GM10248 (cell line): ENCODE results near the gene TGFBR3.

Experiments
- CTCF ChIA-PET: fragments of 300-600 bp; sonication (Branson Sonifier 250); formaldehyde crosslinking; extraction: SDS; loops from one replicate; lab custom pipeline; 2021; ENCODE audit warnings: antibody characterized with exemption; lab: Yijun Ruan, JAX
- POLR2A ChIA-PET: fragments of 350-650 bp; sonication (Branson Sonifier 250); formaldehyde crosslinking; extraction: SDS; loops from one replicate; lab custom pipeline; 2020; ENCODE audit warnings: antibody characterized with exemption; lab: Yijun Ruan, JAX
- DNase-seq: peaks from one replicate; pipeline ENCODE4 v3.0.0; 2012; ENCODE audit errors: extremely low spot score
- TF ChIP-seq, protein P1 (sequence below): IDR thresholded peaks from 2 replicates; pipeline ENCODE4 v1.5.1; 2012; ENCODE audit warnings: mild to moderate bottlenecking, low read depth; ENCODE audit errors: extremely low read depth, missing control alignments, control extremely low read depth

TGFBR3 gene

DNA sequence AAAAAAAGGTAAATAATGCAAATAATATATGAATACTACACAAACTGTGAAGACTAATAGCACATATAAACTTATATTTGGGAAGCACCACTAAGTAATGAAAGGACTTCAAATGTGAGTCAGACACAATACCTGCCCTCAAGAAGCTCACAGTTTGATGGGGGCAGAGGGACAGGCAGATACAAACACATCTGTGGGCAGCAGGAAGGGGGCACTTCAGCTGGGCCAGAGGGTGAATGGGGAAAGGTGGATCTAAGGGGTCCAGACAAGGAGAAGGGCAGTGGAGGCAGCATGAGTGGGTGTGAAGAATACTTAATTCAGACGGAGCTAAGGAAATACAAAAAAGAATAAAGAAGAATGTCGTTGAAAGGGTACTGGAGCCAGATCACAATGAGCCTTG, 114.2 kb downstream of the TGFBR3 start:
- TF ChIP-seq, protein P1, sequence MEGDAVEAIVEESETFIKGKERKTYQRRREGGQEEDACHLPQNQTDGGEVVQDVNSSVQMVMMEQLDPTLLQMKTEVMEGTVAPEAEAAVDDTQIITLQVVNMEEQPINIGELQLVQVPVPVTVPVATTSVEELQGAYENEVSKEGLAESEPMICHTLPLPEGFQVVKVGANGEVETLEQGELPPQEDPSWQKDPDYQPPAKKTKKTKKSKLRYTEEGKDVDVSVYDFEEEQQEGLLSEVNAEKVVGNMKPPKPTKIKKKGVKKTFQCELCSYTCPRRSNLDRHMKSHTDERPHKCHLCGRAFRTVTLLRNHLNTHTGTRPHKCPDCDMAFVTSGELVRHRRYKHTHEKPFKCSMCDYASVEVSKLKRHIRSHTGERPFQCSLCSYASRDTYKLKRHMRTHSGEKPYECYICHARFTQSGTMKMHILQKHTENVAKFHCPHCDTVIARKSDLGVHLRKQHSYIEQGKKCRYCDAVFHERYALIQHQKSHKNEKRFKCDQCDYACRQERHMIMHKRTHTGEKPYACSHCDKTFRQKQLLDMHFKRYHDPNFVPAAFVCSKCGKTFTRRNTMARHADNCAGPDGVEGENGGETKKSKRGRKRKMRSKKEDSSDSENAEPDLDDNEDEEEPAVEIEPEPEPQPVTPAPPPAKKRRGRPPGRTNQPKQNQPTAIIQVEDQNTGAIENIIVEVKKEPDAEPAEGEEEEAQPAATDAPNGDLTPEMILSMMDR, result no peak
- DNase-seq, result no peak
- ChIA-PET POLR2A (no interaction called here), CTCF (interaction anchor here (1.0 to 2.6 kb wide), 2 partner anchors 13 to 22 kb away, joined by 4 to 5 read pairs; no protein-coding TSS in a partner anchor)

DNA sequence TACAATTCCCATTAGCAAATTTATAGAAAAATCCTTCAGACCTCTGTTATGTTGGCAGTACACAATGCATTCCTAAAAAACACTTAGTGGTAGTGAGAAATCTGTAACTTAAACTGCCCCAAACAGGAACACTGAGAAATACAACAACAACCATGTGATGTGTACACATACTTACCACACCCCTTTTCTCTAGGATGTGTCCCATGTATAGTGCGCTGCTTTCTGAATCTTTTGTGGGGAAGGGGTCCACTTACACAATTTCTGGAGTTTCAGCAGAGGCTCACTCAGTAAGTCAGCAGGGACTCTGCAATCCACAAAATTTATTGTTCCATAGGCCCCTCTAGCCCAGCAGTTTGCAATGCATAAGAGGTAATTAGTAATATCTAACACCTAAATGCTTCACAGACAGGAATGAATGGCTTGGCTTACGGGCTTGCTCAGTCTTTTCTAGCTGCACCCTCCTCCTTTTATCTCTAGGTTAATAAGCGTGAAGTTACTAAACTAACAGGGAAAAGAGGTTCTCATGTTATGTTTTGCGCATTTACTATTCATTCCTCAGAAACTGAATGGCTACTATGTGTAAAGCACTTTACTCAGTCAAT, 115.2 kb downstream of the TGFBR3 start:
- CTCF ChIA-PET, result interaction anchor here (0.9 to 2.6 kb wide), 3 partner anchors 9 to 21 kb away, joined by 4 to 5 read pairs (median 5); no protein-coding TSS in a partner anchor
- no peak for DNase-seq
- POLR2A ChIA-PET, result no interaction called here
- TF ChIP-seq, protein P1, result no peak

DNA sequence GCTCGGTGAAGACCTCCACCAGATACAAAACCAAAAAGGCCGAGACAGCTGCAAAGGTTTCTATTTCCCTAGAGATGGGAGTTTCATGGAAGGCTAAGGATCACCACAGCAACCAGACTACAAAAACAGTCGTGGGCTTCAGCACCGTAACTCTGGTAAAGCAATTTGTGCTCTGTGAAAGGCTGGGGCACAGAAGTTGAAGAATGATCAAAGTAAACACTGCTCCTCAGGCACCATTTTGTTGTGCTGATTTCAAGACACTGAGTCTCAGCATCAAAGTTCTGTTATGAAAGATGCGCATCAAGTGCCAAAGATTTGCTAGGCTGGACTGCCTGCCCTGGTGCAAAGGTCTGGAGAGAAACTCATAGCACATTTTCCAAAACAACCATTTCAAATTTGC, 116.2 kb downstream of the TGFBR3 start:
- CTCF ChIA-PET, result interaction anchor here (1.0 to 2.6 kb wide), 4 partner anchors 9 to 20 kb away, joined by 3 to 5 read pairs (median 4); no protein-coding TSS in a partner anchor

DNA sequence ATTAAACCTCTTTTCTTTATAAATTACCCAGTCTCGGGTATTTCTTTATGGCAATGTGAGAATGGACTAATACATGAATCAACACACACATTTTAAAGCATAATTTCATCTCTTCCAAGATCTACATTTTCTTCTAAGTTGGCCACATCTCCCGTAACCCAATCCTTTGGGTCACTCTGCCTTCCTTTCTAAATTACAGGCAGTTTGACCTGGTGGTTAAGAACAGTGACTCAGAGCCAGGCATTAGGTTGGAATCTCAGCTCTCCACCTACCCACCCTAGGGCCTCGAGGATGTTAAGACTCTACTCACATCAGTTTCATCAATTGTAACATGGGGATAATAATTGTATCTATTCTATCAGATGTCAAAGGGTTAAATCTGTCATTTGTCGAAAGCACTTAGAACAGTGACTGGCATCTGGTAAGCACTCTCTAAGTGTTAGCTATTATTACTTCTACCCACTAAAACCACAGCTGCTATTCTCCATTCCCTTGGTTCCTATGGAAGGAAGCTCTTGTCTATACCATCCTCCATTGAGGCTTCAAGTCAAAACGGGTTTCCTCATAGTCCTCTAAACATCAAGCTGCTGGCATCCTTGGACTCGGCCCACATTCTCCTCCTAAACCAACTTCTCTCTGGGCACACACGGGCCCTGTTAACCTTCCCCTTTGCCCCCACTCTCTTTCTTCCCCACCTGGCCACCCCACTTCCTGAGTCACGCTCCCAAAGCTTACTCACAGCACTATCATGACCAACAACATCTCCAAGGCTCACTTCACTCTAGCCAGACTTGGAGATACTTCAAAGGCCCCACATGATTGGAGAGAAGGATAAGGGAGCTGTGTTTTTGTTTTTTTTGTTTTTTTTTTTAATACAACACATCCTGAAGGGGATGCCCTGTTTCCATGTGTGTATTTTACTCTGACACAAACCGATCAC, 116.9 kb downstream of the TGFBR3 start:
- CTCF ChIA-PET, result interaction anchor here (1.0 to 1.4 kb wide), 3 partner anchors 8 to 14 kb away, joined by 3 to 4 read pairs (median 4); no protein-coding TSS in a partner anchor
- POLR2A ChIA-PET, result no interaction called here
- TF ChIP-seq, protein P1, result no peak
- no peak for DNase-seq

More for the DNA sequence above, 116.2 kb downstream of the TGFBR3 start:
- TF ChIP-seq, protein P1, result no peak
- POLR2A ChIA-PET, result no interaction called here
- DNase-seq, result no peak

DNA sequence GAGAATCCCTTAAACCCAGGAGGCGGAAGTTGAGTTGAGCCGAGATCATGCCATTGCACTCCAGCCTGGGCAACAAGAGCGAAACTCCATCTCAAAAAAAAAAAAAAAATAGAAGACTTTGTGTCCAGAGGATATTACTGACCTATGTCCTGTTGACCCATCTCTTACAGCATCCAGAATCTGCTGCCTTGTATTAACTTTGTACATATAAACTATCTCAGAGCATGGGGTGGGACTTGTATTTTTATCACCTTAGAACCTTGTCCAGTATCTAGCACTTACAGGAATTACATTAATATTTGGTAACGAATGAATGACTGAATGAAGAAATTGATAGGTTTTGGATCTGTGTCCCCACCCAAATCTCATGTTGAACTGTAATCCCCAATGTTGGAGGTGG, 117.8 kb downstream of the TGFBR3 start:
- CTCF ChIA-PET, result interaction anchor here (1.3 to 1.4 kb wide), 2 partner anchors 13 to 15 kb away, joined by 3 to 4 read pairs; no protein-coding TSS in a partner anchor
- no peak for DNase-seq
- POLR2A ChIA-PET, result no interaction called here
- TF ChIP-seq, protein P1, result no peak

DNA sequence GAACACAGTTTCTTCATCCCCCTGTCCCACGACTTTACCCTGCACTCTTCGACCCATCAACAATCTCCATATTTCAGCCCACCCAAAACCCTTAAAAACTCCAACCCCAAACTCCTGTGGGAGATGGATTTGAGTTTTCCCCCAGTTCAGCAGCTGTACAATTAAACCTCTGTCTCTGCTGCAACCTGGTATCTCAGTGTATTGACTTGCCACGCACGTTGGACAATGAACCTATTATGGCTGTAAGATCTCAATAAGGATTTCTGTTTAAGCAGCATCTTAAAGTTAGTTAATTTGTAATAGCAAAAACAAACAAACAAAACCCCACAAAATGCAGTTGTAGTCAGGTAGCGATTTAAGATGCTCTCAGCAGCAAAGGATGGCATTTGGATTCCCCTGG, 119.1 kb downstream of the TGFBR3 start:
- TF ChIP-seq, protein P1, result no peak
- ChIA-PET CTCF (interaction anchor here (0.8 to 1.7 kb wide), 3 partner anchors 9 to 16 kb away, joined by 3 to 4 read pairs (median 3); no protein-coding TSS in a partner anchor), POLR2A (no interaction called here)
- no peak for DNase-seq
